Type B pancreatic cell (in vitro differentiated cells): ENCODE results near the gene ARFGAP1. TPM values are rescaled to one million over a fixed set of nuclear protein-coding genes. Genes with fewer than 3 reads are reported as not detected.

ENCODE experiments used
- DNase-seq: peaks from one replicate; pipeline ENCODE4 v3.0.0; 2021; ENCODE audit warnings: mixed read lengths; ENCODE audit not compliant: unreplicated experiment; ENCODE audit errors: extremely low spot score
- H3K27ac Mint-ChIP-seq: 2 replicates; pipeline ENCODE4 v1.8.0; 2021; ENCODE audit warnings: mild to moderate bottlenecking, mixed read lengths
- H3K27me3 Mint-ChIP-seq: 2 replicates; pipeline ENCODE4 v1.8.0; 2021; ENCODE audit warnings: mixed read lengths
- H3K36me3 Mint-ChIP-seq: 2 replicates; pipeline ENCODE4 v1.8.0; 2021; ENCODE audit warnings: mixed read lengths
- H3K4me1 Mint-ChIP-seq: one replicate; pipeline ENCODE4 v1.8.0; 2021; ENCODE audit warnings: mixed read lengths; ENCODE audit not compliant: unreplicated experiment
- H3K4me3 Mint-ChIP-seq: 2 replicates; pipeline ENCODE4 v1.8.0; 2021; ENCODE audit warnings: mild to moderate bottlenecking, mixed read lengths
- H3K9me3 Mint-ChIP-seq: 2 replicates; pipeline ENCODE4 v1.8.0; 2021; ENCODE audit warnings: mixed read lengths
- total RNA-seq: library from RNA; stranded (reverse); gene quantifications from 2 replicates; pipeline ENCODE4 v1.2.1, GENCODE V29; 2021; ENCODE audit warnings: low replicate concordance
- TF ChIP-seq, protein P1 (sequence below): fragments of 200-600 bp; sonication (generic); conservative IDR thresholded peaks from 2 replicates; pipeline ENCODE4 v1.5.0; 2021; ENCODE audit warnings: antibody characterized with exemption, mild to moderate bottlenecking

Gene ARFGAP1
- total RNA-seq, 1 donor from 2014 or later: 132 TPM

DNA sequence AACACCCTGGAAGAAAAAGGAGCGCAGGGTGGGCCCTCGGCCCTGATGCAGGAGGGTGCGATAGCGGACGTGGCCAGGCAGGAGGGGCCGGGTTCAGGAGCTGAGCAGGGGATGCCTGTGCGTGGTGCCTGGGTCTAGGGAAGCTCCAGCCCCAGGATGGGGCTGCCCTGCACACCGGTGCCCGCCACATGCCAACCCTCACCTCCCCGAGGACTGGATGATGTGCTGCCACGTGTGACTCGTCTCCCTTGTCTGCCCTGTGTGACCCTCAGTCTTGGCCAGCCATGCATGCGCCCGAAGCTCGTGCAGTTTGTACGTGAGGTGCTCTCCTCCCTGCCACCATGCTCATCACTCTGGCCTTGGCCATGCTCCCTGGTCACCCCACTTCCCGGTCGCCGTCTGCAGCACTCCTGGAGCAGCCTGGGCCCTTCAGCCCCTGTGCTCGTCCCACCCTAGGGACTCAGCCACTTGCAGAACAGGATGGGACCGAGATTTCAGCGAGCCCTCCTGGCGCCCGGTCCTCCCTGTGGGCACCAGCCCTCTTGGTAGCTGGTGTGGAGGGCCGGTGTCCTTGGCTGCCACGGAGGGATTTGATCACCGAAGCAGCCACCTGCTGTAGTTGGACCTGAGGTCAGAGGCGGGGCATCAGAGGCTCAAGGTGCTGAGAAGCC, 16.1 kb downstream of the ARFGAP1 start:
- Mint-ChIP-seq H3K27me3 (no peaks in the 10 kb centered on the region), H3K4me3 (no peak overlapping the region), H3K4me1 (no peaks in the 10 kb centered on the region), H3K27ac (no peak overlapping the region), H3K9me3 (no peaks in the 10 kb centered on the region), H3K36me3 (no peaks in the 10 kb centered on the region)
- TF ChIP-seq, protein P1, sequence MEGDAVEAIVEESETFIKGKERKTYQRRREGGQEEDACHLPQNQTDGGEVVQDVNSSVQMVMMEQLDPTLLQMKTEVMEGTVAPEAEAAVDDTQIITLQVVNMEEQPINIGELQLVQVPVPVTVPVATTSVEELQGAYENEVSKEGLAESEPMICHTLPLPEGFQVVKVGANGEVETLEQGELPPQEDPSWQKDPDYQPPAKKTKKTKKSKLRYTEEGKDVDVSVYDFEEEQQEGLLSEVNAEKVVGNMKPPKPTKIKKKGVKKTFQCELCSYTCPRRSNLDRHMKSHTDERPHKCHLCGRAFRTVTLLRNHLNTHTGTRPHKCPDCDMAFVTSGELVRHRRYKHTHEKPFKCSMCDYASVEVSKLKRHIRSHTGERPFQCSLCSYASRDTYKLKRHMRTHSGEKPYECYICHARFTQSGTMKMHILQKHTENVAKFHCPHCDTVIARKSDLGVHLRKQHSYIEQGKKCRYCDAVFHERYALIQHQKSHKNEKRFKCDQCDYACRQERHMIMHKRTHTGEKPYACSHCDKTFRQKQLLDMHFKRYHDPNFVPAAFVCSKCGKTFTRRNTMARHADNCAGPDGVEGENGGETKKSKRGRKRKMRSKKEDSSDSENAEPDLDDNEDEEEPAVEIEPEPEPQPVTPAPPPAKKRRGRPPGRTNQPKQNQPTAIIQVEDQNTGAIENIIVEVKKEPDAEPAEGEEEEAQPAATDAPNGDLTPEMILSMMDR: no peak
- DNase-seq: no peak

DNA sequence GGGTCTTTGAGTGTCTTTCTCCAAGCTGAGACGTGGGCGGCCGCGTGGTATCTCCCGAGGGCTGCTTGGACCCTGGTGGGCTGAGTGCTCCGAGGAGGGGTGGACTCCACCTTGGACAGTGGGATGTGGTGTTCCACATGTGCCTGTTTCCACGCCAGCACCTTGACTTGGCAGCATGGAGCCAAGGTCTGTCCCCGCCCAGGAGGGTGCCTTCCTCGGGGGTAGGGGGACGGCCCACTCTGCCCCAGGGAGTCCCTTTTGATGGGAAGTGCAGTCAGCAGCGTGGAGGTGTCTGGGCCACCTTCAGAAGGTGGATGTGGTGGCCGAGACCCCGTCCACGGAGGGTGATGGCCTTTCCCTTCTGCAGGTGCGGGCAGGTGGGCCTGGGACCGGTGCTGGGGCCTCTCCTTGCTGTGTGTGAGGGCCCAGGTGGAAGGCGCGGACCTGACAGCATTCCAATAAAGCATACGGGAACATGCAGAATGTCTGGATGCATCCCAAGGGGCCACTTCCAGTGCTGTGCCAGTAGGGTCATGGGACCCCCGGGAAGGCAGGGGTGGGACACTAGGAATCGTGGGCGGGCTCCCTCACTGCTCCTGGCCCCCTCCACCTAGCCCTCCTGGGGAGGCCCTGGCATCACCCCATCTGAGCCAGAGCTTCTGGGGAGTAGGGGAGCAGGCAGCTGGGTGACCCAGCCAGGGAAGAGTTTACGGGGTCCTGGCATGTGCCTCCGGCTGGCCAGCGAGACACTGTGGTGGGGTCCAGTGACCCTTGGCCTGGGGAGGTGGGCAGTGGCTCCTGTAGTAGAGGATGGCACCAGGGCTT, 16.9 kb downstream of the ARFGAP1 start:
- Mint-ChIP-seq H3K27me3 (no peaks in the 10 kb centered on the region), H3K4me3 (no peak overlapping the region), H3K4me1 (no peaks in the 10 kb centered on the region), H3K27ac (no peak overlapping the region), H3K9me3 (no peaks in the 10 kb centered on the region), H3K36me3 (no peaks in the 10 kb centered on the region)
- no peak for DNase-seq
- TF ChIP-seq, protein P1: no peak

DNA sequence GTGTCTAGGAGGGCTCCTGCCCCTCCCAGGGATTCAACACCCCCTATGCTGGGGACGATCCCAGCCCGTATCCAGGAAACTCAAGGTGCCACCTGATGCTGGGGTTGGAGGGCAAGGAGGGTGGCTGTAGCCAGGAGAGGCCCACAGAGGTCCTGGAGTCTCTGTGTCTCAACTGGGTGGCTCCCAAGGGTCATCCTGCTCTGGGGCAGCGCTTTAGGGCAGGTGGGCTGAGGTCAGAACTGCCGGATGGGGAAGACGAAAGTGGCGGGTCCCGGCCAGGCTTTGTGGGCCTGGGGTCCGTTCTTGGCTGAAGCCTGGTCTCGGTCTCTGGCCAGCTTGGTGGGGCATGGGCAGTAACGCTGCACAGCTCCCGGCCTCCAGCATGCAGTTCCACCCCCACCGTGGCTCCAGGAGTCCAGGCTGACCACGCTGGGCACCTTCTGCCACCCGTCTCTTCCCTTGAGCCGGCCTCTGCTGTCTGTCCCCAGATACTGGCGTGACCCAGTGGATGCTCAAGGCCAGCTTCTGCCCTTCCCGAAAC, 17.6 kb downstream of the ARFGAP1 start:
- Mint-ChIP-seq H3K27ac (no peak overlapping the region), H3K27me3 (peaks cover 5% of the 10 kb centered on the region), H3K36me3 (no peaks in the 10 kb centered on the region), H3K4me3 (no peak overlapping the region), H3K4me1 (no peaks in the 10 kb centered on the region), H3K9me3 (no peaks in the 10 kb centered on the region)
- TF ChIP-seq, protein P1: no peak
- no peak for DNase-seq

DNA sequence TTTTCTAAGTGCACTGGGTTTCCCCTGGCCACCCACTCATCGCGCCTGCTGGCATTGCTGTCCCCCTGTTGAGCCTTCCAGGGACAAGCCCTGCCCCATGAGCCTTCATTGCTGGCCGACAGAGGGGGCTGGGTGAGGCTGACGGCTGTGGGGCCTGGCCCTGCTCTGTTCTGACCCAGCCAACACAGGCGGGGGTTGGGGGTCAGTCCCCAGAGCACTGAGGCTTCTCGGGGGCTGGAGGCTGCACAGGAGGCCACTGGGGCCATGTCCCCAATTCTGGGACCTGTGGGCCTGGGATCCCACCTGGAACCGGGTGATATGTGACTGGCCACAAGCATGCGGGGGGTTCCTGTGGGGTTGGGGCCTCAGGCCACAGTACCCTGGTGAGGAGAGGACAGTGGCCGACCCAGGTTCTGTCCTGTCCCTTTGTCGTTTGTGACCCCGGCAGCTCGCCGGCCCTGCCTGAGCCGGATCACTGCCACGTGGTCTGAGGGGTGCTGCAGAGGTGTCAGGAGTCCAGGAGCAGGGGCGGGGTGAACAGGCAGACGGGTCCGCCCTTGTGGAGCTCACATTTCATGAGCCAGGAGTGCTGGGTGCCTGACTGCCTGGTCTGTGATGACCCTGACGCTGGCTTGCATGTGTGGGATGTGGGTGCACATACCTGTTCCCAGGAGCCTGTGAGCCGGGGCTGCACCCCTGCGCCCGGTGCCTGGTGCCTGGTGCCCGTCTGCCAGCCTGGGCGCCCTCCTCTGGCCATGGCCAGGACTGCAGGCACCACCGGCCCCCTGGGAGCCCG, 18.3 kb downstream of the ARFGAP1 start:
- H3K9me3 Mint-ChIP-seq: no peaks in the 10 kb centered on the region
- no peak overlapping the region for H3K27ac Mint-ChIP-seq
- TF ChIP-seq, protein P1: peak; percentile 82
- H3K36me3 Mint-ChIP-seq: no peaks in the 10 kb centered on the region
- H3K4me3 Mint-ChIP-seq: no peak overlapping the region
- peaks cover 8% of the 10 kb centered on the region for H3K27me3 Mint-ChIP-seq
- no peak for DNase-seq
- no peaks in the 10 kb centered on the region for H3K4me1 Mint-ChIP-seq

DNA sequence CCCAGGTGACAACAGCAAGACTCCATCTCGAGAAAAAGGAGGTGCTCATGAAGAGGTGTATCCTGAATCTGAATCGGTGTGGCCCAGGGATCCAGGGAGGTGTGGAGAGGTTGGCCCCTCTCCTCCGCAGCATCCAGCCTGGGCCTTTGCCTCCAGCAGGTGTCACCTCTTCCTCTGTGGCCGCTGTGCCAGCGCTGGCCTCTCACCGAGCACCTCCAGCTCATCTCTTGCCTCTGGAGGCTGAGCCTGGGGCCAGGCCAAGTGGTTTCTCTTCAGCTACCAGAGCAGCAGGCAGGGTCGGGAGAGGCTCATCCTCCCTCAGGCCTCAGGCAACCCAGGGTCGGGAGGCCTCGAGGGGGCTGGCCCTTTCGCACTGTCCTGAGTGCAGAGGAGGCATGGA, 19.2 kb downstream of the ARFGAP1 start:
- Mint-ChIP-seq H3K36me3 (no peaks in the 10 kb centered on the region), H3K27ac (no peak overlapping the region), H3K9me3 (no peaks in the 10 kb centered on the region), H3K27me3 (peaks cover 8% of the 10 kb centered on the region), H3K4me1 (no peaks in the 10 kb centered on the region), H3K4me3 (no peak overlapping the region)
- TF ChIP-seq, protein P1: no peak
- no peak for DNase-seq
